KMS-11 (cell line): ENCODE measurements around the gene PRDM1.

Experiments
- H2AFZ ChIP-seq: fragments of 200-600 bp; sonication (generic); 2 replicates; pipeline ENCODE4 v1.6.1; 2016; ENCODE audit warnings: antibody characterized with exemption, mixed run types, low read depth
- H3K27ac ChIP-seq: fragments of 200-600 bp; sonication (generic); 2 replicates; pipeline ENCODE4 v1.6.1; 2016; ENCODE audit warnings: mild to moderate bottlenecking, mixed run types
- H3K27me3 ChIP-seq: fragments of 200-600 bp; sonication (generic); 2 replicates; pipeline ENCODE4 v1.6.1; 2017; ENCODE audit warnings: mild to moderate bottlenecking, low read depth, mixed run types, moderate library complexity; ENCODE audit not compliant: insufficient read depth
- H3K36me3 ChIP-seq: fragments of 200-600 bp; sonication (generic); 2 replicates; pipeline ENCODE4 v1.6.1; 2017; ENCODE audit warnings: mild to moderate bottlenecking, mixed run types; ENCODE audit not compliant: insufficient read depth
- H3K4me1 ChIP-seq: fragments of 200-600 bp; sonication (generic); 2 replicates; pipeline ENCODE4 v1.6.1; 2016; ENCODE audit warnings: mild to moderate bottlenecking, low read depth, mixed run types; ENCODE audit not compliant: poor library complexity, severe bottlenecking
- H3K4me2 ChIP-seq: fragments of 200-600 bp; sonication (generic); 2 replicates; pipeline ENCODE4 v1.7.0; 2016; ENCODE audit warnings: mild to moderate bottlenecking, mixed run types
- H3K4me3 ChIP-seq: fragments of 200-600 bp; sonication (generic); IDR thresholded peaks from 2 replicates; pipeline ENCODE4 v1.6.1; 2017; ENCODE audit warnings: low read depth, low read length, mixed read lengths; ENCODE audit not compliant: insufficient read depth
- H3K79me2 ChIP-seq: fragments of 200-600 bp; sonication (generic); 2 replicates; pipeline ENCODE4 v1.6.1; 2016; ENCODE audit warnings: low read depth, mixed run types; ENCODE audit not compliant: insufficient read depth
- H3K9ac ChIP-seq: fragments of 200-600 bp; sonication (generic); 2 replicates; pipeline ENCODE4 v1.6.1; 2016; ENCODE audit warnings: mild to moderate bottlenecking, mixed run types
- H4K20me1 ChIP-seq: fragments of 200-600 bp; sonication (generic); 2 replicates; pipeline ENCODE4 v1.6.1; 2016; ENCODE audit warnings: mild to moderate bottlenecking, mixed run types; ENCODE audit not compliant: insufficient read depth
- CTCF ChIP-seq: fragments of 200-600 bp; sonication (generic); conservative IDR thresholded peaks from 2 replicates; pipeline ENCODE4 v1.6.1; 2017; ENCODE audit warnings: low read depth, mild to moderate bottlenecking, antibody characterized with exemption, low read length, moderate library complexity, mixed read lengths

The PRDM1 gene

GRCh38 chr6:106126482-106126881 is 40.3 kb downstream of the PRDM1 start:
- H3K79me2 ChIP-seq, result no peaks in the 10 kb centered on the region
- no peaks in the 10 kb centered on the region for H4K20me1 ChIP-seq
- no peaks in the 10 kb centered on the region for H3K36me3 ChIP-seq
- no peak overlapping the region for H2AFZ ChIP-seq
- H3K4me2 ChIP-seq, result no peak overlapping the region
- no peak overlapping the region for H3K9ac ChIP-seq
- TF ChIP-seq CTCF, result no peak
- H3K27me3 ChIP-seq, result no peaks in the 10 kb centered on the region
- no peak overlapping the region for H3K27ac ChIP-seq
- H3K4me1 ChIP-seq, result peaks cover 48% of the 10 kb centered on the region
- H3K4me3 ChIP-seq, result no peak overlapping the region

GRCh38 chr6:106128981-106129781 is 43.0 kb downstream of the PRDM1 start:
- no peak for TF ChIP-seq CTCF
- H3K27me3 ChIP-seq, result no peaks in the 10 kb centered on the region
- H3K27ac ChIP-seq, result peak overlapping the region; percentile 14; the same call in 1 of the 2 replicates
- H3K9ac ChIP-seq, result no peak overlapping the region
- no peaks in the 10 kb centered on the region for H4K20me1 ChIP-seq
- H3K36me3 ChIP-seq, result no peaks in the 10 kb centered on the region
- H3K4me3 ChIP-seq, result no peak overlapping the region
- H3K4me1 ChIP-seq, result peaks cover 34% of the 10 kb centered on the region
- no peaks in the 10 kb centered on the region for H3K79me2 ChIP-seq
- 0 out of 2 replicates have a peak overlapping the region, but pooled peaks have one; percentile 2 for H2AFZ ChIP-seq
- peak overlapping the region; percentile 47; the same call in 1 of the 2 replicates for H3K4me2 ChIP-seq

GRCh38 chr6:106132153-106132698 is 46.1 kb downstream of the PRDM1 start:
- Histone ChIP-seq H3K36me3 (no peaks in the 10 kb centered on the region), H3K4me2 (no peak overlapping the region), H3K9ac (no peak overlapping the region), H3K4me1 (peaks cover 23% of the 10 kb centered on the region), H3K27me3 (no peaks in the 10 kb centered on the region), H3K27ac (no peak overlapping the region), H3K79me2 (no peaks in the 10 kb centered on the region), H3K4me3 (no peak overlapping the region), H4K20me1 (no peaks in the 10 kb centered on the region), H2AFZ (no peak overlapping the region)
- no peak for TF ChIP-seq CTCF

GRCh38 chr6:106133040-106133439 is 46.9 kb downstream of the PRDM1 start:
- no peak overlapping the region for H2AFZ ChIP-seq
- peaks cover 30% of the 10 kb centered on the region for H3K4me1 ChIP-seq
- H3K27ac ChIP-seq, result no peak overlapping the region
- H3K79me2 ChIP-seq, result no peaks in the 10 kb centered on the region
- no peak overlapping the region for H3K9ac ChIP-seq
- TF ChIP-seq CTCF, result no peak
- no peaks in the 10 kb centered on the region for H4K20me1 ChIP-seq
- H3K36me3 ChIP-seq, result no peaks in the 10 kb centered on the region
- H3K4me2 ChIP-seq, result no peak overlapping the region
- H3K4me3 ChIP-seq, result no peak overlapping the region
- no peaks in the 10 kb centered on the region for H3K27me3 ChIP-seq
